Cardiac muscle cell (in vitro differentiated cells and primary cell): Measurements from ENCODE around the gene PCDHGB7. TPM values are rescaled to one million over a fixed set of nuclear protein-coding genes. Genes with fewer than 3 reads are reported as not detected.
A peak's percentile ranks its signal among the peaks of the same experiment; 100 is the strongest.
"Not testable (repeated sequence)": the region's sequence is repeated elsewhere in the genome, so short reads cannot be mapped to it uniquely, and the experiment has no call there.

ENCODE experiments used
- DNase-seq, 2 donors: peaks; one replicate each; pipeline versions ENCODE4 v3.0.0 to v3.0.0-alpha.2; 2010 to 2017; ENCODE audit warnings: low read depth in 1 of 2, low spot score in 1 of 2
- H3K27ac ChIP-seq: fragments of 200-600 bp; sonication (generic); 2 replicates; pipeline ENCODE4 v1.5.1; 2016
- H3K27me3 ChIP-seq: fragments of 200-600 bp; sonication (generic); 2 replicates; pipeline ENCODE4 v1.6.0; 2016; ENCODE audit warnings: control low read depth
- H3K36me3 ChIP-seq: fragments of 200-600 bp; sonication (generic); 2 replicates; pipeline ENCODE4 v1.5.1; 2016; ENCODE audit warnings: control low read depth
- H3K4me1 ChIP-seq: fragments of 200-600 bp; sonication (generic); 2 replicates; pipeline ENCODE4 v1.8.1; 2017; ENCODE audit warnings: low read depth, mild to moderate bottlenecking, mixed run types
- H3K4me3 ChIP-seq: fragments of 200-600 bp; sonication (generic); 2 replicates; pipeline ENCODE4 v1.5.1; 2016; ENCODE audit warnings: mild to moderate bottlenecking
- H3K9me3 ChIP-seq: fragments of 200-600 bp; sonication (generic); 2 replicates; pipeline ENCODE4 v1.5.1; 2017; ENCODE audit warnings: low read depth, mild to moderate bottlenecking, control low read depth
- CTCF ChIP-seq: IDR thresholded peaks from 2 replicates; pipeline ENCODE4 v1.5.1; 2012; ENCODE audit warnings: low read depth, mild to moderate bottlenecking, low read length
- polyA plus RNA-seq: library from polyadenylated mRNA; unstranded; fragments of >200 nt; fragmentation: Nextera tagmentation; extraction: Ambion mirVana; gene quantifications from 2 replicates; pipeline ENCODE4 v1.2.1, GENCODE V29; 2016
- total RNA-seq: library from RNA; depleted of rRNA; stranded (reverse); fragments of >200 nt; gene quantifications from 2 replicates; pipeline ENCODE4 v1.2.3, GENCODE V29; 2016

The PCDHGB7 gene
- total RNA-seq (11.3 and 19.9 TPM in 2 replicates), polyA plus RNA-seq (8.4 and 12.3 TPM in 2 replicates)

GRCh38 chr5:141417494-141418172, at the start of gene PCDHGB7:
PCDHGB7 (plus strand) TSS chr5:141417677; CDS start chr5:141417860, 183 bp downstream.
- not testable (repeated sequence) for H3K27me3 ChIP-seq, H3K4me1 ChIP-seq, H3K36me3 ChIP-seq
- H3K9me3 ChIP-seq, result peaks cover 22% of the 10 kb centered on the region
- DNase-seq, result peak; percentile 78 to 88
- H3K27ac ChIP-seq, result peak within 1 kb of the TSS; percentile 69
- peak; percentile 77 for TF ChIP-seq CTCF
- H3K4me3 ChIP-seq, result peak within 1 kb of the TSS; percentile 35

- peak in 1 of 2 donors; percentile 62 for DNase-seq
- H3K4me1 ChIP-seq, result no peaks in the 10 kb centered on the region
- H3K9me3 ChIP-seq, result no peaks in the 10 kb centered on the region
- no peak within 1 kb of the TSS for H3K27ac ChIP-seq
- H3K4me3 ChIP-seq, result no peak within 1 kb of the TSS
- H3K27me3 ChIP-seq, result no peaks in the 10 kb centered on the region
- TF ChIP-seq CTCF, result peak; percentile 42
- no peaks in the 10 kb centered on the region for H3K36me3 ChIP-seq
Observed at GRCh38 chr5:141369994-141370848, 47.3 kb upstream of the PCDHGB7 start, which contains the start of gene PCDHGB3. PCDHGB3 (plus strand) TSS chr5:141370242; CDS start chr5:141370395, 153 bp downstream.

GRCh38 chr5:141371572-141372475, 45.7 kb upstream of the PCDHGB7 start:
- DNase-seq, result no peak
- no peaks in the 10 kb centered on the region for H3K4me1 ChIP-seq
- H3K27ac ChIP-seq, result no peak overlapping the region
- no peaks in the 10 kb centered on the region for H3K9me3 ChIP-seq
- no peaks in the 10 kb centered on the region for H3K27me3 ChIP-seq
- H3K36me3 ChIP-seq, result no peaks in the 10 kb centered on the region
- no peak for TF ChIP-seq CTCF
- H3K4me3 ChIP-seq, result no peak overlapping the region

GRCh38 chr5:141373673-141374317, 43.7 kb upstream of the PCDHGB7 start, which contains the start of gene PCDHGA6:
PCDHGA6 (plus strand) TSS chr5:141373891; CDS start chr5:141374084, 193 bp downstream.
- peak; percentile 43 for TF ChIP-seq CTCF
- no peaks in the 10 kb centered on the region for H3K4me1 ChIP-seq
- H3K9me3 ChIP-seq, result no peaks in the 10 kb centered on the region
- no peak within 1 kb of the TSS for H3K4me3 ChIP-seq
- no peaks in the 10 kb centered on the region for H3K27me3 ChIP-seq
- no peak within 1 kb of the TSS for H3K27ac ChIP-seq
- peak in 1 of 2 donors; percentile 31 for DNase-seq
- no peaks in the 10 kb centered on the region for H3K36me3 ChIP-seq

GRCh38 chr5:141374627-141375026, 42.9 kb upstream of the PCDHGB7 start:
- DNase-seq, result no peak
- no peaks in the 10 kb centered on the region for H3K36me3 ChIP-seq
- no peaks in the 10 kb centered on the region for H3K9me3 ChIP-seq
- H3K27me3 ChIP-seq, result no peaks in the 10 kb centered on the region
- H3K4me1 ChIP-seq, result no peaks in the 10 kb centered on the region
- H3K4me3 ChIP-seq, result no peak overlapping the region
- TF ChIP-seq CTCF, result no peak
- no peak overlapping the region for H3K27ac ChIP-seq

- H3K9me3 ChIP-seq, H3K36me3 ChIP-seq, H3K4me1 ChIP-seq, DNase-seq, H3K27ac ChIP-seq, H3K4me3 ChIP-seq, H3K27me3 ChIP-seq: not testable (repeated sequence)
Observed at GRCh38 chr5:141375444-141376155, 41.9 kb upstream of the PCDHGB7 start.
